CD4-positive, alpha-beta T cell treated with Interleukin-4 for 4 hours (primary cell): ENCODE data around the gene SUPT6H.
"Not testable (repeated sequence)": the region's sequence is repeated elsewhere in the genome, so short reads cannot be mapped to it uniquely, and the experiment has no call there.

Source experiments
- DNase-seq: peaks from one replicate; pipeline ENCODE4 v3.0.0-alpha.2; 2020

Gene SUPT6H

GRCh38 chr17:28703552-28704218, 41.7 kb downstream of the SUPT6H start:
- no peak for DNase-seq

GRCh38 chr17:28704219-28704858, 42.3 kb downstream of the SUPT6H start:
- no peak for DNase-seq

- no peak for DNase-seq
Measured at GRCh38 chr17:28705074-28705659, 43.2 kb downstream of the SUPT6H start.

- DNase-seq: no peak
Measured at GRCh38 chr17:28705728-28706334, 43.8 kb downstream of the SUPT6H start.

GRCh38 chr17:28706471-28707338, 44.7 kb downstream of the SUPT6H start:
- no peak for DNase-seq

- DNase-seq: no peak
Measured at GRCh38 chr17:28707339-28707720, 45.3 kb downstream of the SUPT6H start.

GRCh38 chr17:28710861-28711722, 49.1 kb downstream of the SUPT6H start:
- peak; percentile 86 for DNase-seq

- no peak for DNase-seq
Measured at GRCh38 chr17:28711723-28712031, 49.7 kb downstream of the SUPT6H start, which contains the start of gene PROCA1. Gene PROCA1 (minus strand): TSS chr17:28711888. CDS start chr17:28711660, 228 bp downstream.

GRCh38 chr17:28712032-28712704, 50.2 kb downstream of the SUPT6H start:
- DNase-seq: peak; percentile 60

GRCh38 chr17:28712705-28713415, 50.9 kb downstream of the SUPT6H start:
- DNase-seq: no peak

- no peak for DNase-seq
Measured at GRCh38 chr17:28714281-28714680, 52.3 kb downstream of the SUPT6H start.

GRCh38 chr17:28715217-28715616, 53.2 kb downstream of the SUPT6H start:
- no peak for DNase-seq

- DNase-seq: no peak
Measured at GRCh38 chr17:28716740-28717577, 55.0 kb downstream of the SUPT6H start.

GRCh38 chr17:28717578-28718332, 55.8 kb downstream of the SUPT6H start, which contains the start of gene RAB34:
Gene RAB34 (minus strand): TSS chr17:28717868. CDS start chr17:28717266, 602 bp downstream.
- no peak for DNase-seq

GRCh38 chr17:28718333-28719020, 56.5 kb downstream of the SUPT6H start:
- DNase-seq: no peak

GRCh38 chr17:28719021-28719433, 57.0 kb downstream of the SUPT6H start:
- no peak for DNase-seq

- peak; percentile 23 for DNase-seq
Measured at GRCh38 chr17:28720247-28720996, 58.4 kb downstream of the SUPT6H start.

GRCh38 chr17:28720997-28721329, 59.0 kb downstream of the SUPT6H start:
- not testable (repeated sequence) for DNase-seq
